PC-3 (cell line): Measurements from ENCODE around the gene CD1D. TPM values are rescaled to one million over a fixed set of nuclear protein-coding genes. Genes with fewer than 3 reads are reported as not detected.

Experiments used
- ATAC-seq: fragments of 200-7000 bp; cut with Tn5 transposase; 2 replicates; pipeline ENCODE4 v1.9.1; 2020; ENCODE audit warnings: mild to moderate bottlenecking, moderate library complexity
- Bru-seq: library from RNA; stranded (reverse); fragments of 400-500 nt; gene quantifications from one replicate; lab custom pipeline; 2021; lab: Mats Ljungman, UMichigan
- BruChase-seq, 2 experiments: library from RNA; stranded (reverse); fragments of 400-500 nt; gene quantifications; one replicate each; lab custom pipeline; 2021; lab: Mats Ljungman, UMichigan
- BruUV-seq: library from RNA; stranded (reverse); fragments of 400-500 nt; replicated peaks from 2 replicates; lab custom pipeline; 2021; lab: Mats Ljungman, UMichigan
- CTCF ChIA-PET: fragments of 300-600 bp; sonication (Branson Sonifier 250); formaldehyde crosslinking; loops from one replicate; lab custom pipeline; 2022; ENCODE audit warnings: antibody characterized with exemption; lab: Charles Lee
- POLR2A ChIA-PET: fragments of 300-600 bp; sonication (Branson Sonifier 250); formaldehyde crosslinking; loops from one replicate; lab custom pipeline; 2022; ENCODE audit warnings: antibody characterized with exemption; ENCODE audit not compliant: unreplicated experiment; lab: Charles Lee
- DNase-seq: peaks from one replicate; pipeline ENCODE4 v3.0.0-alpha.2; 2015
- H2AFZ ChIP-seq: fragments of 300-600 bp; sonication (generic); 2 replicates; pipeline ENCODE4 v1.6.0; 2016; ENCODE audit warnings: antibody characterized with exemption, low read length
- H3F3A ChIP-seq: fragments of 300-600 bp; sonication (generic); one replicate; pipeline ENCODE4 v1.6.0; 2017; ENCODE audit warnings: antibody characterized with exemption, low read length, control low read depth, mild to moderate bottlenecking; ENCODE audit not compliant: unreplicated experiment
- H3K27ac ChIP-seq: fragments of 300-600 bp; sonication (generic); 2 replicates; pipeline ENCODE4 v1.5.1; 2016; ENCODE audit warnings: mild to moderate bottlenecking, low read length
- H3K27me3 ChIP-seq: fragments of 300-600 bp; sonication (generic); 2 replicates; pipeline ENCODE4 v1.6.1; 2016; ENCODE audit warnings: low read length, mixed read lengths
- H3K36me3 ChIP-seq: fragments of 300-600 bp; sonication (generic); 2 replicates; pipeline ENCODE4 v1.6.1; 2016; ENCODE audit warnings: low read depth, mixed run types, low read length, mixed read lengths
- H3K4me1 ChIP-seq: fragments of 300-600 bp; sonication (generic); 2 replicates; pipeline ENCODE4 v1.5.1; 2016; ENCODE audit warnings: low read length; ENCODE audit not compliant: insufficient read depth
- H3K4me2 ChIP-seq: fragments of 300-600 bp; sonication (generic); 2 replicates; pipeline ENCODE4 v1.6.0; 2016; ENCODE audit warnings: low read length
- H3K4me3 ChIP-seq: fragments of 300-600 bp; sonication (generic); 2 replicates; pipeline ENCODE4 v1.5.1; 2016; ENCODE audit warnings: mild to moderate bottlenecking, low read length, mixed read lengths
- H3K79me2 ChIP-seq: fragments of 300-600 bp; sonication (generic); 2 replicates; pipeline ENCODE4 v1.6.1; 2017; ENCODE audit warnings: low read length, mixed read lengths
- H3K9ac ChIP-seq: fragments of 300-600 bp; sonication (generic); 2 replicates; pipeline ENCODE4 v1.6.0; 2016; ENCODE audit warnings: mild to moderate bottlenecking, low read length
- H3K9me2 ChIP-seq: fragments of 300-600 bp; sonication (generic); replicated peaks from 2 replicates; pipeline ENCODE4 v1.6.1; 2016; ENCODE audit warnings: mixed run types, low read length, mixed read lengths
- H3K9me3 ChIP-seq: fragments of 300-600 bp; sonication (generic); 2 replicates; pipeline ENCODE4 v1.6.1; 2016; ENCODE audit warnings: low read length, mixed read lengths
- H4K20me1 ChIP-seq: fragments of 300-600 bp; sonication (generic); 2 replicates; pipeline ENCODE4 v1.6.1; 2016; ENCODE audit warnings: low read length, mixed read lengths
- EZH2 ChIP-seq: fragments of 300-600 bp; sonication (generic); IDR thresholded peaks from one replicate; pipeline ENCODE4 v1.6.1; 2017; ENCODE audit warnings: antibody characterized with exemption, mild to moderate bottlenecking, low read length; ENCODE audit not compliant: unreplicated experiment
- EZH2phosphoT487 ChIP-seq: fragments of 300-600 bp; sonication (generic); IDR thresholded peaks from 2 replicates; pipeline ENCODE4 v1.6.1; 2018; ENCODE audit warnings: mild to moderate bottlenecking, antibody characterized with exemption, low read length, borderline replicate concordance
- intact Hi-C: fragments of 100-400 bp; cut with micrococcal nuclease; formaldehyde crosslinking; loops from 2 replicates; pipeline ENCODE4 v1.9.0; 2023
- long read RNA-seq: library from polyadenylated mRNA; unstranded; transcript quantifications from one replicate; pipeline ENCODE4 v2.0.0, GENCODE V29; 2021; ENCODE audit not compliant: unreplicated experiment
- total RNA-seq: library from RNA; depleted of rRNA; stranded (reverse); fragments of >200 nt; gene quantifications from 2 replicates; pipeline ENCODE4 v1.2.3, GENCODE V29; 2014; rRNA removed
- TF ChIP-seq, protein P1 (sequence below): fragments of 300-600 bp; sonication (generic); conservative IDR thresholded peaks from 2 replicates; pipeline ENCODE4 v1.5.1; 2017; ENCODE audit warnings: antibody characterized with exemption, low read depth, mild to moderate bottlenecking, low read length

Gene CD1D
- not detected in 2 replicates for total RNA-seq
- Bru-seq, nascent RNA: not detected
- BruChase-seq, experiment 1, labeled RNA remaining after a 6-hour chase: percentile 15 among the genes with signal in this experiment
- percentile 10 among the genes with signal in this experiment for BruChase-seq, experiment 2, labeled RNA remaining after a 2-hour chase
- long read RNA-seq: 0 reads

GRCh38 chr1:158180741-158181576 is at the start of gene CD1D:
TSS of gene CD1D (plus strand) at chr1:158180895. CDS start at chr1:158181102, 207 bp downstream.
- ATAC-seq: no peak
- no peaks in the 10 kb centered on the region for H3K36me3 ChIP-seq
- no peak for DNase-seq
- H3K9me2 ChIP-seq: no peaks in the 10 kb centered on the region
- no peaks in the 10 kb centered on the region for H3F3A ChIP-seq
- peaks cover 99% of the 10 kb centered on the region for H3K27me3 ChIP-seq
- H3K4me3 ChIP-seq: no peak within 1 kb of the TSS
- BruUV-seq: no TSS peak
- no peak within 1 kb of the TSS for H2AFZ ChIP-seq
- intact Hi-C loops: no loop called here
- no peak within 1 kb of the TSS for H3K9ac ChIP-seq
- H3K27ac ChIP-seq: no peak within 1 kb of the TSS
- no peak for TF ChIP-seq EZH2
- no peak for TF ChIP-seq EZH2phosphoT487
- TF ChIP-seq, protein P1, sequence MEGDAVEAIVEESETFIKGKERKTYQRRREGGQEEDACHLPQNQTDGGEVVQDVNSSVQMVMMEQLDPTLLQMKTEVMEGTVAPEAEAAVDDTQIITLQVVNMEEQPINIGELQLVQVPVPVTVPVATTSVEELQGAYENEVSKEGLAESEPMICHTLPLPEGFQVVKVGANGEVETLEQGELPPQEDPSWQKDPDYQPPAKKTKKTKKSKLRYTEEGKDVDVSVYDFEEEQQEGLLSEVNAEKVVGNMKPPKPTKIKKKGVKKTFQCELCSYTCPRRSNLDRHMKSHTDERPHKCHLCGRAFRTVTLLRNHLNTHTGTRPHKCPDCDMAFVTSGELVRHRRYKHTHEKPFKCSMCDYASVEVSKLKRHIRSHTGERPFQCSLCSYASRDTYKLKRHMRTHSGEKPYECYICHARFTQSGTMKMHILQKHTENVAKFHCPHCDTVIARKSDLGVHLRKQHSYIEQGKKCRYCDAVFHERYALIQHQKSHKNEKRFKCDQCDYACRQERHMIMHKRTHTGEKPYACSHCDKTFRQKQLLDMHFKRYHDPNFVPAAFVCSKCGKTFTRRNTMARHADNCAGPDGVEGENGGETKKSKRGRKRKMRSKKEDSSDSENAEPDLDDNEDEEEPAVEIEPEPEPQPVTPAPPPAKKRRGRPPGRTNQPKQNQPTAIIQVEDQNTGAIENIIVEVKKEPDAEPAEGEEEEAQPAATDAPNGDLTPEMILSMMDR: no peak
- ChIA-PET CTCF (no interaction called here), POLR2A (no interaction called here)
- H3K79me2 ChIP-seq: no peaks in the 10 kb centered on the region
- no peaks in the 10 kb centered on the region for H3K9me3 ChIP-seq
- H3K4me2 ChIP-seq: no peak within 1 kb of the TSS
- H3K4me1 ChIP-seq: no peaks in the 10 kb centered on the region
- H4K20me1 ChIP-seq: no peaks in the 10 kb centered on the region

DNA sequence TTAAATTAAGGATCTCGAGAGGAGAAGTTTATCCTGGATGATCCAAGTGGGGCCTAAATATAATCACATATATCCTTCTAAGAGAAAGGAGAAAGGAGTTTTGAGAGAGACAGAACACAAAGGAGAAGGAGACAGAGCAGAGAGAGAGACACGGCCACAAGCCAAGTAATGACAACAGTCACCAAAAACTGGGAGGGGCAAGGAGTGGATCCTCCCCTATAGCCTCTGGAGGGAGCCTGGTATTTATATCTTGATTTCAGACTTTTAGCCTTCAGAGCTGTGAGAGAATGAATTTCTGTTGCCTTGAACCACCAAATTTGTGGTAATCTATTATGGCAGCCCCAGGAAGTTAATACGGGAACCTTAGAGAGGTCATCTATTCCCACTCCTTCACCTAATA is 49.5 kb upstream of the CD1D start:
- no peaks in the 10 kb centered on the region for H3F3A ChIP-seq
- no peak for TF ChIP-seq EZH2
- no peak for TF ChIP-seq EZH2phosphoT487
- TF ChIP-seq, protein P1: no peak

More for the DNA sequence above, 49.5 kb upstream of the CD1D start:
- Histone ChIP-seq H3K27ac (no peak overlapping the region), H3K4me2 (no peak overlapping the region), H3K4me1 (no peaks in the 10 kb centered on the region), H4K20me1 (no peaks in the 10 kb centered on the region), H3K27me3 (peaks cover 38% of the 10 kb centered on the region), H2AFZ (no peak overlapping the region), H3K9me3 (no peaks in the 10 kb centered on the region), H3K79me2 (no peaks in the 10 kb centered on the region), H3K9ac (no peak overlapping the region), H3K4me3 (no peak overlapping the region), H3K9me2 (no peaks in the 10 kb centered on the region), H3K36me3 (no peaks in the 10 kb centered on the region)
- ATAC-seq: no peak
- intact Hi-C loops: no loop called here
- ChIA-PET POLR2A (interaction anchor here (0.7 kb wide), 1 partner anchor 131 kb away, joined by 4 read pairs; no protein-coding TSS in a partner anchor), CTCF (no interaction called here)
- no peak for DNase-seq
- no TSS peak for BruUV-seq
